Activated effector memory CD4-positive, alpha-beta T cell treated with Interleukin-2 at 50 U/mL for 16 hours (primary cell): ENCODE data around the gene DPM3.

Experiments
- DNase-seq: peaks from one replicate; pipeline ENCODE4 v3.0.0-alpha.2; 2020

Gene DPM3

GRCh38 chr1:155145491-155145890 is 5.2 kb upstream of the DPM3 start:
- no peak for DNase-seq

GRCh38 chr1:155141749-155142148 is 1.4 kb upstream of the DPM3 start:
- no peak for DNase-seq

- DNase-seq, result no peak
These were observed 261 bp upstream of the DPM3 start for GRCh38 chr1:155140630-155140953.

- no peak for DNase-seq
These were observed 3.0 kb downstream of the DPM3 start for GRCh38 chr1:155137154-155137949.

GRCh38 chr1:155136748-155137147 is 3.6 kb downstream of the DPM3 start:
- peak; percentile 10 for DNase-seq

GRCh38 chr1:155135415-155136028 is 4.8 kb downstream of the DPM3 start, which contains the start of gene SLC50A1:
TSS of gene SLC50A1 (plus strand) at chr1:155135852. CDS start at chr1:155135912, 60 bp downstream.
- peak; percentile 87 for DNase-seq

GRCh38 chr1:155134880-155135414 is 5.4 kb downstream of the DPM3 start:
- DNase-seq, result peak; percentile 10

- no peak for DNase-seq
These were observed 6.0 kb downstream of the DPM3 start for GRCh38 chr1:155134322-155134721.

GRCh38 chr1:155133799-155134281 is 6.5 kb downstream of the DPM3 start:
- DNase-seq, result no peak

GRCh38 chr1:155131856-155132255 is 8.5 kb downstream of the DPM3 start:
- no peak for DNase-seq

GRCh38 chr1:155131285-155131684 is 9.0 kb downstream of the DPM3 start:
- DNase-seq, result no peak

- DNase-seq, result no peak
These were observed 9.9 kb downstream of the DPM3 start for GRCh38 chr1:155130272-155131006.

- no peak for DNase-seq
These were observed 11.4 kb downstream of the DPM3 start for GRCh38 chr1:155128755-155129473.

- no peak for DNase-seq
These were observed 12.2 kb downstream of the DPM3 start for GRCh38 chr1:155127967-155128754.

GRCh38 chr1:155127105-155127966 is 13.0 kb downstream of the DPM3 start, which contains the start of gene EFNA1:
TSS of gene EFNA1 (plus strand) at chr1:155127876. CDS start at chr1:155127978, 102 bp downstream.
- peak; percentile 22 for DNase-seq

GRCh38 chr1:155126556-155127104 is 13.7 kb downstream of the DPM3 start:
- peak; percentile 9 for DNase-seq

GRCh38 chr1:155125946-155126555 is 14.3 kb downstream of the DPM3 start:
- DNase-seq, result no peak

GRCh38 chr1:155125511-155125945 is 14.8 kb downstream of the DPM3 start:
- no peak for DNase-seq

- DNase-seq, result no peak
These were observed 15.5 kb downstream of the DPM3 start for GRCh38 chr1:155124503-155125463.
